Measurements from ENCODE around the gene CCDC57. TPM values are rescaled to one million over a fixed set of nuclear protein-coding genes. Genes with fewer than 3 reads are reported as not detected.

The CCDC57 gene
- total and polyA plus RNA-seq, 9 of the 15 experiments (the other 6 are each of a cell fraction or from before 2014, with no cell fraction given) = 0.83 to 36.2 (median 13.6) TPM

GRCh38 chr17:82177761-82178498 lies 34.7 kb downstream of the CCDC57 start:
- no peak for FAIRE-seq
- TF ChIP-seq ZNF431 (CRISPR knock-in tag; IDR thresholded peaks at IDR 0.05) (no peak), PHB (CRISPR knock-in tag; IDR thresholded peaks at IDR 0.05) (no peak), ATF6 (CRISPR knock-in tag; IDR thresholded peaks at IDR 0.05) (no peak), KAT7 (CRISPR knock-in tag; IDR thresholded peaks at IDR 0.05; ENCODE audit: borderline replicate concordance) (no peak), MECOM (CRISPR knock-in tag; IDR thresholded peaks at IDR 0.05) (no peak), TFE3 (CRISPR knock-in tag; IDR thresholded peaks at IDR 0.05) (no peak), CHD4 (IDR thresholded peaks at IDR 0.05; ENCODE audit: insufficient read depth, insufficient replicate concordance, low read depth, low read length, poor library complexity, severe bottlenecking) (no peak), TRIM28 (IDR thresholded peaks at IDR 0.05) (no peak), ZNF766 (CRISPR knock-in tag; conservative IDR thresholded peaks at IDR 0.05) (no peak), SRF (CRISPR knock-in tag; IDR thresholded peaks at IDR 0.05) (no peak), ZBTB7A (IDR thresholded peaks at IDR 0.05; ENCODE audit: borderline replicate concordance, control insufficient read depth, low read depth, low read length) (no peak)
- TF ChIP-seq, protein P1, sequence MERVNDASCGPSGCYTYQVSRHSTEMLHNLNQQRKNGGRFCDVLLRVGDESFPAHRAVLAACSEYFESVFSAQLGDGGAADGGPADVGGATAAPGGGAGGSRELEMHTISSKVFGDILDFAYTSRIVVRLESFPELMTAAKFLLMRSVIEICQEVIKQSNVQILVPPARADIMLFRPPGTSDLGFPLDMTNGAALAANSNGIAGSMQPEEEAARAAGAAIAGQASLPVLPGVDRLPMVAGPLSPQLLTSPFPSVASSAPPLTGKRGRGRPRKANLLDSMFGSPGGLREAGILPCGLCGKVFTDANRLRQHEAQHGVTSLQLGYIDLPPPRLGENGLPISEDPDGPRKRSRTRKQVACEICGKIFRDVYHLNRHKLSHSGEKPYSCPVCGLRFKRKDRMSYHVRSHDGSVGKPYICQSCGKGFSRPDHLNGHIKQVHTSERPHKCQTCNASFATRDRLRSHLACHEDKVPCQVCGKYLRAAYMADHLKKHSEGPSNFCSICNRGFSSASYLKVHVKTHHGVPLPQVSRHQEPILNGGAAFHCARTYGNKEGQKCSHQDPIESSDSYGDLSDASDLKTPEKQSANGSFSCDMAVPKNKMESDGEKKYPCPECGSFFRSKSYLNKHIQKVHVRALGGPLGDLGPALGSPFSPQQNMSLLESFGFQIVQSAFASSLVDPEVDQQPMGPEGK (CRISPR knock-in tag; IDR thresholded peaks at IDR 0.05; ENCODE audit: borderline replicate concordance) = no peak
- TF ChIP-seq, protein P2, sequence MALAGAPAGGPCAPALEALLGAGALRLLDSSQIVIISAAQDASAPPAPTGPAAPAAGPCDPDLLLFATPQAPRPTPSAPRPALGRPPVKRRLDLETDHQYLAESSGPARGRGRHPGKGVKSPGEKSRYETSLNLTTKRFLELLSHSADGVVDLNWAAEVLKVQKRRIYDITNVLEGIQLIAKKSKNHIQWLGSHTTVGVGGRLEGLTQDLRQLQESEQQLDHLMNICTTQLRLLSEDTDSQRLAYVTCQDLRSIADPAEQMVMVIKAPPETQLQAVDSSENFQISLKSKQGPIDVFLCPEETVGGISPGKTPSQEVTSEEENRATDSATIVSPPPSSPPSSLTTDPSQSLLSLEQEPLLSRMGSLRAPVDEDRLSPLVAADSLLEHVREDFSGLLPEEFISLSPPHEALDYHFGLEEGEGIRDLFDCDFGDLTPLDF (CRISPR knock-in tag; IDR thresholded peaks at IDR 0.05) = no peak

More at GRCh38 chr17:82177761-82178498, 34.7 kb downstream of the CCDC57 start:
- Histone ChIP-seq H4K20me1 (replicated peaks; ENCODE audit: control insufficient read depth, insufficient read depth, low read length) (no peaks in the 10 kb centered on the region), H3K9me1 (ENCODE audit: control insufficient read depth, insufficient read depth, low read length) (peaks cover 3% of the 10 kb centered on the region), H3K4me2 (ENCODE audit: insufficient read depth, low read length) (no peak overlapping the region), H3K27me3 (ENCODE audit: control insufficient read depth in 2 of 2, insufficient read depth in 2 of 2, low read length in 2 of 2) (no peaks in the 10 kb centered on the region), H3K4me3 (no peak overlapping the region), H3K79me2 (ENCODE audit: control insufficient read depth, insufficient read depth, low read length) (no peaks in the 10 kb centered on the region), H3K4me1 (replicated peaks in 1 of 2; ENCODE audit: control insufficient read depth in 2 of 2, insufficient read depth in 2 of 2, low read length in 2 of 2) (peaks cover 7 to 10% of the 10 kb centered on the region in 2 experiments; a peak in 4 of 5 replicates), H3K27ac (ENCODE audit: extremely low read depth, low read depth, low read length) (no peak overlapping the region), H3K36me3 (ENCODE audit: control insufficient read depth, insufficient read depth, low read length) (peaks cover 34% of the 10 kb centered on the region; the same call in 2 of the 3 replicates), H3K9me3 (replicated peaks; ENCODE audit: control insufficient read depth, insufficient read depth, low read depth, low read length) (no peaks in the 10 kb centered on the region), H2AFZ (ENCODE audit: low read depth, low read length) (no peak overlapping the region), H3K9ac (ENCODE audit: insufficient read depth in 1 of 2, low read depth in 2 of 2, low read length in 2 of 2) (peak overlapping the region in 1 of 2 experiments; percentile 53; a peak in 1 of 4 replicates)
- POLR2A ChIA-PET = interaction anchor here (0.5 to 1.7 kb wide), 2 partner anchors 14 to 940 kb away, joined by 3 to 5 read pairs; no protein-coding TSS in a partner anchor
- ATAC-seq (no peak), DNase-seq (ENCODE audit: extremely low read depth in 1 of 4, low spot score in 3 of 4) (no peak)
- in situ Hi-C loops (cut with MboI) (no loop called here), intact Hi-C loops (cut with micrococcal nuclease) (no loop called here)
- BruUV-seq (replicated peaks) = no TSS peak
- CTCF ChIA-PET (ENCODE audit: low intra/inter-chr PET ratio) = no interaction called here
- WGBS (ENCODE audit: insufficient coverage, low coverage, missing lambda C conversion rate) = 82% methylated on average over 13 of the region's 13 CpGs
